HepG2 (cell line): ENCODE results near the gene ABCG2. TPM values are rescaled to one million over a fixed set of nuclear protein-coding genes. Genes with fewer than 3 reads are reported as not detected.
A peak's percentile ranks its signal among the peaks of the same experiment; 100 is the strongest.

Experiments
- AHDC1 ChIP-seq: sonication (generic); formaldehyde crosslinking; IDR thresholded peaks from 2 replicates; pipeline ENCODE4 v1.5.1; 2020; ENCODE audit warnings: mild to moderate bottlenecking, missing genetic modification reagents, borderline replicate concordance
- CCDC6 ChIP-seq: sonication (generic); formaldehyde crosslinking; IDR thresholded peaks from 2 replicates; pipeline ENCODE4 v1.8.1; 2022; ENCODE audit warnings: mild to moderate bottlenecking, missing genetic modification reagents, moderate library complexity
- DZIP1 ChIP-seq: sonication (generic); formaldehyde crosslinking; IDR thresholded peaks from 2 replicates; pipeline ENCODE4 v1.5.0; 2020; ENCODE audit warnings: mild to moderate bottlenecking, missing genetic modification reagents
- EP300 ChIP-seq, 3 experiments: sonication (generic) in 1 of 3; formaldehyde crosslinking in 1 of 3; IDR thresholded peaks; 2 replicates each; pipeline versions ENCODE4 v1.5.1 to v1.6.1; 2011 to 2020; ENCODE audit warnings: low read depth in 2 of 3, low read length in 2 of 3, borderline replicate concordance in 1 of 3, improper control_type of control experiment in 1 of 3, mild to moderate bottlenecking in 1 of 3, missing genetic modification reagents in 1 of 3, moderate library complexity in 1 of 3
- FOXA3 ChIP-seq: IDR thresholded peaks from 2 replicates; pipeline ENCODE4 v1.6.1; 2016; ENCODE audit warnings: missing genetic modification reagents, missing compliant biosample characterization
- SOX6 ChIP-seq, 2 experiments: fragments of 450-650 bp in 1 of 2; sonication (generic) in 1 of 2; formaldehyde crosslinking in 1 of 2; IDR thresholded peaks; 2 replicates each; pipeline versions ENCODE4 v1.4.0 to v1.6.1; 2017 to 2020; ENCODE audit warnings: antibody characterized with exemption in 1 of 2, mild to moderate bottlenecking in 1 of 2, missing genetic modification reagents in 1 of 2
- ZFP90 ChIP-seq: sonication (generic); formaldehyde crosslinking; IDR thresholded peaks from 2 replicates; pipeline ENCODE4 v1.8.0; 2022; ENCODE audit warnings: missing genetic modification reagents, mild to moderate bottlenecking, inconsistent platforms, borderline replicate concordance
- ZNF414 ChIP-seq: sonication (generic); formaldehyde crosslinking; IDR thresholded peaks from 2 replicates; pipeline ENCODE4 v1.5.0; 2020; ENCODE audit warnings: missing genetic modification reagents
- ZNF563 ChIP-seq: sonication (generic); formaldehyde crosslinking; IDR thresholded peaks from 2 replicates; pipeline ENCODE4 v1.8.0; 2022; ENCODE audit warnings: mild to moderate bottlenecking, moderate library complexity, missing genetic modification reagents
- ZNF570 ChIP-seq: sonication (generic); formaldehyde crosslinking; IDR thresholded peaks from 2 replicates; pipeline ENCODE4 v1.4.0; 2020; ENCODE audit warnings: mild to moderate bottlenecking, missing genetic modification reagents, borderline replicate concordance
- ZNF576 ChIP-seq: sonication (generic); formaldehyde crosslinking; IDR thresholded peaks from 2 replicates; pipeline ENCODE4 v1.4.0; 2020; ENCODE audit warnings: mild to moderate bottlenecking, missing genetic modification reagents
- ZNF816 ChIP-seq: sonication (generic); formaldehyde crosslinking; IDR thresholded peaks from 2 replicates; pipeline ENCODE4 v1.8.0; 2022; ENCODE audit warnings: missing genetic modification reagents, mild to moderate bottlenecking, borderline replicate concordance
- ZNF839 ChIP-seq: sonication (generic); formaldehyde crosslinking; IDR thresholded peaks from 2 replicates; pipeline ENCODE4 v1.4.0; 2020; ENCODE audit warnings: missing genetic modification reagents, mild to moderate bottlenecking, borderline replicate concordance
- polyA plus RNA-seq, 8 experiments: library from polyadenylated mRNA; depleted of rRNA in 3 of 8; stranded (reverse) in 7 of 8; unstranded in 1 of 8; fragments of >200 nt; fragmentation: Illumina TruSeq in 4 of 8; extraction: Trizol in 4 of 8; gene quantifications; 2 replicates each; pipeline versions ENCODE4 v1.2.1 to v1.2.3, GENCODE V29; 2011 to 2016; ENCODE audit warnings: low read depth in 4 of 8, missing spikeins in 1 of 8, mixed read lengths in 1 of 8; ENCODE audit not compliant: insufficient read depth in 1 of 8
- total RNA-seq, 5 experiments: library from RNA; depleted of rRNA; stranded (reverse); fragments of >200 nt; fragmentation: Illumina TruSeq; extraction: Trizol; gene quantifications; 2 replicates each; pipeline ENCODE4 v1.2.3, GENCODE V29; 2016; ENCODE audit warnings: low read depth in 1 of 5
- TF ChIP-seq, protein P1 (sequence below): sonication (generic); formaldehyde crosslinking; conservative IDR thresholded peaks from 2 replicates; pipeline ENCODE4 v1.4.0; 2020; ENCODE audit warnings: missing genetic modification reagents
- TF ChIP-seq, protein P2 (sequence below): sonication (generic); formaldehyde crosslinking; IDR thresholded peaks from 2 replicates; pipeline ENCODE4 v1.5.0; 2020; ENCODE audit warnings: mild to moderate bottlenecking, missing genetic modification reagents, borderline replicate concordance

The ABCG2 gene
- total and polyA plus RNA-seq, 2 of the 13 experiments (the other 11 are each of a cell fraction or from before 2014, with no cell fraction given): 10.0 to 15.7 TPM

GRCh38 chr4:88087004-88087403, 71.4 kb downstream of the ABCG2 start (continued):
- TF ChIP-seq, protein P1, sequence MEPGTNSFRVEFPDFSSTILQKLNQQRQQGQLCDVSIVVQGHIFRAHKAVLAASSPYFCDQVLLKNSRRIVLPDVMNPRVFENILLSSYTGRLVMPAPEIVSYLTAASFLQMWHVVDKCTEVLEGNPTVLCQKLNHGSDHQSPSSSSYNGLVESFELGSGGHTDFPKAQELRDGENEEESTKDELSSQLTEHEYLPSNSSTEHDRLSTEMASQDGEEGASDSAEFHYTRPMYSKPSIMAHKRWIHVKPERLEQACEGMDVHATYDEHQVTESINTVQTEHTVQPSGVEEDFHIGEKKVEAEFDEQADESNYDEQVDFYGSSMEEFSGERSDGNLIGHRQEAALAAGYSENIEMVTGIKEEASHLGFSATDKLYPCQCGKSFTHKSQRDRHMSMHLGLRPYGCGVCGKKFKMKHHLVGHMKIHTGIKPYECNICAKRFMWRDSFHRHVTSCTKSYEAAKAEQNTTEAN: no peak
- TF ChIP-seq, protein P2, sequence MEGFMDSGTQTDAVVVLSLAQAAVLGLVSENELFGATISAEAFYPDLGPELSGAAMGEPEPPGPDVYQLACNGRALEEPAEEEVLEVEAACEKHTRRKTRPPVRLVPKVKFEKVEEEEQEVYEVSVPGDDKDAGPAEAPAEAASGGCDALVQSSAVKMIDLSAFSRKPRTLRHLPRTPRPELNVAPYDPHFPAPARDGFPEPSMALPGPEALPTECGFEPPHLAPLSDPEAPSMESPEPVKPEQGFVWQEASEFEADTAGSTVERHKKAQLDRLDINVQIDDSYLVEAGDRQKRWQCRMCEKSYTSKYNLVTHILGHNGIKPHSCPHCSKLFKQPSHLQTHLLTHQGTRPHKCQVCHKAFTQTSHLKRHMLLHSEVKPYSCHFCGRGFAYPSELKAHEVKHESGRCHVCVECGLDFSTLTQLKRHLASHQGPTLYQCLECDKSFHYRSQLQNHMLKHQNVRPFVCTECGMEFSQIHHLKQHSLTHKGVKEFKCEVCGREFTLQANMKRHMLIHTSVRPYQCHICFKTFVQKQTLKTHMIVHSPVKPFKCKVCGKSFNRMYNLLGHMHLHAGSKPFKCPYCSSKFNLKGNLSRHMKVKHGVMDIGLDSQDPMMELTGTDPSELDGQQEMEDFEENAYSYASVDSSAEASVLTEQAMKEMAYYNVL: no peak
- TF ChIP-seq ZNF414 (CRISPR knock-in tag) (no peak), FOXA3 (CRISPR knock-in tag) (peak; percentile 71), DZIP1 (no peak), ZNF816 (CRISPR knock-in tag) (no peak), AHDC1 (CRISPR knock-in tag) (no peak), ZNF576 (no peak), CCDC6 (CRISPR knock-in tag) (no peak), ZFP90 (CRISPR knock-in tag) (no peak), ZNF563 (CRISPR knock-in tag) (no peak), SOX6 (IDR thresholded peaks at IDR 0.05) (no peak), SOX6 (CRISPR knock-in tag; IDR thresholded peaks at IDR 0.05) (peak; percentile 76), ZNF839 (no peak), EP300 (IDR thresholded peaks at IDR 0.05; ENCODE audit: low read depth in 2 of 2, low read length in 2 of 2) (peak in 1 of 2 experiments; percentile 45; a peak in 1 of 4 replicates), EP300 (CRISPR knock-in tag; IDR thresholded peaks at IDR 0.05; ENCODE audit: borderline replicate concordance) (no peak), ZNF570 (CRISPR knock-in tag) (no peak)
